NCI-H128 (cell line): Measurements from ENCODE around the gene NEUROD2.

ENCODE experiments used
- DNase-seq: peaks from one replicate; lab custom pipeline; 2025; ENCODE audit not compliant: unreplicated experiment; lab: John Stamatoyannopoulos, UW

Gene NEUROD2

GRCh38 chr17:39618956-39619785 lies 11.5 kb upstream of the NEUROD2 start:
- no peak for DNase-seq

GRCh38 chr17:39618246-39618913 lies 10.7 kb upstream of the NEUROD2 start:
- no peak for DNase-seq

- no peak for DNase-seq
Observed at GRCh38 chr17:39617446-39618245, 9.9 kb upstream of the NEUROD2 start.

- DNase-seq: no peak
Observed at GRCh38 chr17:39617100-39617445, 9.4 kb upstream of the NEUROD2 start.

- no peak for DNase-seq
Observed at GRCh38 chr17:39615434-39615833, 7.7 kb upstream of the NEUROD2 start.

GRCh38 chr17:39614545-39615157 lies 6.9 kb upstream of the NEUROD2 start:
- no peak for DNase-seq

GRCh38 chr17:39612935-39613464 lies 5.3 kb upstream of the NEUROD2 start:
- DNase-seq: no peak

GRCh38 chr17:39612291-39612894 lies 4.7 kb upstream of the NEUROD2 start:
- no peak for DNase-seq

GRCh38 chr17:39611401-39612112 lies 3.8 kb upstream of the NEUROD2 start:
- DNase-seq: no peak

- DNase-seq: no peak
Observed at GRCh38 chr17:39609416-39610025, 1.8 kb upstream of the NEUROD2 start.

GRCh38 chr17:39608142-39608981 lies 642 bp upstream of the NEUROD2 start:
- no peak for DNase-seq

GRCh38 chr17:39607057-39607850 lies 466 bp downstream of the NEUROD2 start:
- no peak for DNase-seq

- DNase-seq: no peak
Observed at GRCh38 chr17:39606434-39607056, 1.2 kb downstream of the NEUROD2 start.

- DNase-seq: no peak
Observed at GRCh38 chr17:39605492-39606433, 2.0 kb downstream of the NEUROD2 start.

GRCh38 chr17:39604911-39605491 lies 2.7 kb downstream of the NEUROD2 start:
- no peak for DNase-seq
